Endothelial cell of umbilical vein (primary cell): ENCODE results near the gene GAPDH. TPM values are rescaled to one million over a fixed set of nuclear protein-coding genes. Genes with fewer than 3 reads are reported as not detected.

Experiments
- BruUV-seq: library from RNA; stranded (reverse); fragments of 400-500 nt; replicated peaks from 2 replicates; lab custom pipeline; 2021; lab: Mats Ljungman, UMichigan
- CTCF ChIA-PET: fragments of 300-600, 350-600 bp; sonication (Branson Sonifier 250); formaldehyde crosslinking; loops from one replicate; lab custom pipeline; 2021; ENCODE audit warnings: antibody characterized with exemption, inconsistent platforms; lab: Charles Lee
- POLR2A ChIA-PET: fragments of 300-600, 350-600 bp; sonication (Branson Sonifier 250); formaldehyde crosslinking; loops from one replicate; lab custom pipeline; 2021; ENCODE audit warnings: antibody characterized with exemption, inconsistent platforms; lab: Charles Lee
- DNase-seq: peaks from one replicate; pipeline ENCODE4 v3.0.0-alpha.2; 2011; ENCODE audit warnings: low read depth, low spot score
- FAIRE-seq: peaks from 2 replicates; lab custom pipeline; 2011; peaks lifted over from hg19 to GRCh38; lab: Jason Lieb, UNC
- H2AFZ ChIP-seq: 2 replicates; pipeline ENCODE4 v1.6.0; 2012; ENCODE audit warnings: low read depth, low read length, control low read depth, inconsistent platforms
- H3K27ac ChIP-seq: 2 replicates; pipeline ENCODE4 v1.5.1; 2011; ENCODE audit warnings: low read depth, mild to moderate bottlenecking, control low read depth, low read length, moderate library complexity; ENCODE audit not compliant: insufficient read depth
- H3K27me3 ChIP-seq, 2 experiments: 2 replicates each; pipeline versions ENCODE4 v1.6.0 to v1.6.1; 2011; ENCODE audit warnings: low read length in 2 of 2, mixed read lengths in 1 of 2; ENCODE audit not compliant: control insufficient read depth in 2 of 2, insufficient read depth in 2 of 2
- H3K36me3 ChIP-seq, 2 experiments: 2 replicates in 1 of 2; 3 replicates in 1 of 2; pipeline ENCODE4 v1.5.1; 2011; ENCODE audit warnings: low read length in 2 of 2, mild to moderate bottlenecking in 1 of 2, moderate library complexity in 1 of 2; ENCODE audit not compliant: control insufficient read depth in 2 of 2, insufficient read depth in 2 of 2; ENCODE audit errors: extremely low read depth in 1 of 2
- H3K4me1 ChIP-seq: 3 replicates; pipeline ENCODE4 v1.5.1; 2011; ENCODE audit warnings: mild to moderate bottlenecking, low read length; ENCODE audit not compliant: control insufficient read depth, insufficient read depth; ENCODE audit errors: extremely low read depth
- H3K4me2 ChIP-seq: 2 replicates; pipeline ENCODE4 v1.6.1; 2011; ENCODE audit warnings: low read length, control low read depth, mixed read lengths; ENCODE audit not compliant: insufficient read depth
- H3K4me3 ChIP-seq, 3 experiments: fragments of 200-600 bp in 1 of 3; sonication (generic), shearing (Covaris generic) in 1 of 3; replicated peaks in 1 of 3; 2 replicates each; pipeline ENCODE4 v1.5.1; 2011 to 2016; ENCODE audit warnings: control low read depth in 3 of 3, low read length in 3 of 3, mild to moderate bottlenecking in 2 of 3, inconsistent platforms in 1 of 3, low read depth in 1 of 3, moderate library complexity in 1 of 3; ENCODE audit not compliant: insufficient read depth in 1 of 3
- H3K79me2 ChIP-seq: 2 replicates; pipeline ENCODE4 v1.6.0; 2012; ENCODE audit warnings: low read length, inconsistent platforms; ENCODE audit not compliant: control insufficient read depth, insufficient read depth
- H3K9ac ChIP-seq: replicated peaks from 2 replicates; pipeline ENCODE3; 2011; ENCODE audit warnings: low read length, control low read depth; ENCODE audit not compliant: insufficient read depth; ENCODE audit errors: extremely low read depth
- H3K9me1 ChIP-seq: replicated peaks from 3 replicates; pipeline ENCODE4 v1.6.0; 2011; ENCODE audit warnings: mild to moderate bottlenecking, low read length; ENCODE audit not compliant: control insufficient read depth, insufficient read depth; ENCODE audit errors: extremely low read depth
- H3K9me3 ChIP-seq: replicated peaks from 2 replicates; pipeline ENCODE4 v1.5.1; 2012; ENCODE audit warnings: low read length, inconsistent platforms; ENCODE audit not compliant: control insufficient read depth, insufficient read depth
- H4K20me1 ChIP-seq: replicated peaks from 2 replicates; pipeline ENCODE3; 2011; ENCODE audit warnings: mild to moderate bottlenecking, low read length; ENCODE audit not compliant: control insufficient read depth, insufficient read depth; ENCODE audit errors: extremely low read depth
- EZH2 ChIP-seq: IDR thresholded peaks from 2 replicates; pipeline ENCODE4 v1.6.1; 2012; ENCODE audit warnings: borderline replicate concordance, low read depth, mild to moderate bottlenecking, moderate library complexity, low read length, inconsistent platforms; ENCODE audit not compliant: severe bottlenecking
- FOS ChIP-seq: IDR thresholded peaks from 2 replicates; pipeline ENCODE4 v1.6.1; 2011; ENCODE audit warnings: mild to moderate bottlenecking, low read length, moderate library complexity, borderline replicate concordance; ENCODE audit not compliant: insufficient read depth
- GATA2 ChIP-seq: IDR thresholded peaks from 2 replicates; pipeline ENCODE4 v1.7.0; 2011; ENCODE audit warnings: low read depth, mild to moderate bottlenecking, moderate library complexity, mixed read lengths, low read length; ENCODE audit not compliant: insufficient read length, insufficient read depth
- JUN ChIP-seq: IDR thresholded peaks from 2 replicates; pipeline ENCODE4 v1.6.1; 2011; ENCODE audit warnings: borderline replicate concordance, low read depth; ENCODE audit not compliant: insufficient read length, insufficient read depth
- MAX ChIP-seq: IDR thresholded peaks from 2 replicates; pipeline ENCODE4 v1.6.1; 2011; ENCODE audit not compliant: insufficient read depth, insufficient read length
- MYC ChIP-seq: IDR thresholded peaks from one replicate; pipeline ENCODE4 v1.6.1; 2011; ENCODE audit warnings: mild to moderate bottlenecking, low read depth, low read length
- POLR2A ChIP-seq: IDR thresholded peaks from 2 replicates; pipeline ENCODE4 v1.6.1; 2012; ENCODE audit warnings: low read depth, mild to moderate bottlenecking, control low read depth, low read length
- POLR2AphosphoS5 ChIP-seq: IDR thresholded peaks from 2 replicates; pipeline ENCODE4 v1.6.1; 2012; ENCODE audit warnings: low read depth, mild to moderate bottlenecking, control low read depth, low read length, moderate library complexity; ENCODE audit not compliant: insufficient read depth
- dilution Hi-C: fragments of 300-500 bp; cut with MboI; formaldehyde crosslinking; loops from one replicate; pipeline ENCODE4 v1.15.0; 2019; ENCODE audit warnings: low sequenced_read_pairs; ENCODE audit not compliant: extremely low pct_ligation_motif_present
- intact Hi-C: fragments of 100-400 bp; cut with micrococcal nuclease; formaldehyde crosslinking; loops from one replicate; pipeline ENCODE4 v1.10.0; 2022
- polyA plus RNA-seq, 4 experiments: library from polyadenylated mRNA; depleted of rRNA in 3 of 4; stranded (reverse) in 3 of 4; unstranded in 1 of 4; fragments of >200 nt; gene quantifications; 2 replicates each; pipeline versions ENCODE4 v1.2.1 to v1.2.3, GENCODE V29; 2011 to 2012; ENCODE audit warnings: missing spikeins in 1 of 4
- total RNA-seq: library from RNA; stranded (reverse); gene quantifications from 2 replicates; pipeline ENCODE4 v1.2.3, GENCODE V29; 2021
- TF ChIP-seq, protein P1 (sequence below), 2 donors: IDR thresholded peaks; 1 replicate in 1 of 2; 2 replicates in 1 of 2; pipeline ENCODE4 v1.5.1; 2011; ENCODE audit warnings: low read length in 2 of 2, mild to moderate bottlenecking in 2 of 2, moderate library complexity in 2 of 2, control low read depth in 1 of 2, inconsistent platforms in 1 of 2, low read depth in 1 of 2; ENCODE audit not compliant: insufficient read depth in 1 of 2; ENCODE audit errors: extremely low read depth in 1 of 2

GAPDH gene
- total and polyA plus RNA-seq, 2 donors (not counting 3 experiments of a cell fraction or from before 2014, with no cell fraction given): 4,648 to 8,748 TPM

- no peak for FAIRE-seq
- intact Hi-C loops: no loop called here
- Histone ChIP-seq H3K9me3 (no peaks in the 10 kb centered on the region), H3K27ac (no peak overlapping the region), H3K4me2 (no peak overlapping the region), H2AFZ (no peak overlapping the region), H3K27me3 (no peaks in the 10 kb centered on the region), H3K36me3 (peaks cover 6 to 7% of the 10 kb centered on the region in 2 experiments), H3K4me1 (peaks cover 2% of the 10 kb centered on the region), H3K4me3 (no peak overlapping the region), H3K9ac (no peak overlapping the region), H4K20me1 (no peaks in the 10 kb centered on the region), H3K9me1 (no peaks in the 10 kb centered on the region), H3K79me2 (peaks cover 32% of the 10 kb centered on the region)
- CTCF ChIA-PET: interaction anchor here (0.9 to 1.2 kb wide), 2 partner anchors 15 to 30 kb away, joined by 3 to 5 read pairs; partner anchors contain the start of gene MRPL51
- DNase-seq: no peak
- TSS peak; percentile 25 for BruUV-seq
- TF ChIP-seq, protein P1, sequence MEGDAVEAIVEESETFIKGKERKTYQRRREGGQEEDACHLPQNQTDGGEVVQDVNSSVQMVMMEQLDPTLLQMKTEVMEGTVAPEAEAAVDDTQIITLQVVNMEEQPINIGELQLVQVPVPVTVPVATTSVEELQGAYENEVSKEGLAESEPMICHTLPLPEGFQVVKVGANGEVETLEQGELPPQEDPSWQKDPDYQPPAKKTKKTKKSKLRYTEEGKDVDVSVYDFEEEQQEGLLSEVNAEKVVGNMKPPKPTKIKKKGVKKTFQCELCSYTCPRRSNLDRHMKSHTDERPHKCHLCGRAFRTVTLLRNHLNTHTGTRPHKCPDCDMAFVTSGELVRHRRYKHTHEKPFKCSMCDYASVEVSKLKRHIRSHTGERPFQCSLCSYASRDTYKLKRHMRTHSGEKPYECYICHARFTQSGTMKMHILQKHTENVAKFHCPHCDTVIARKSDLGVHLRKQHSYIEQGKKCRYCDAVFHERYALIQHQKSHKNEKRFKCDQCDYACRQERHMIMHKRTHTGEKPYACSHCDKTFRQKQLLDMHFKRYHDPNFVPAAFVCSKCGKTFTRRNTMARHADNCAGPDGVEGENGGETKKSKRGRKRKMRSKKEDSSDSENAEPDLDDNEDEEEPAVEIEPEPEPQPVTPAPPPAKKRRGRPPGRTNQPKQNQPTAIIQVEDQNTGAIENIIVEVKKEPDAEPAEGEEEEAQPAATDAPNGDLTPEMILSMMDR (IDR thresholded peaks at IDR 0.05; ENCODE audit: extremely low read depth in 1 of 2, insufficient read depth in 1 of 2, low read depth in 1 of 2, low read length in 2 of 2): no peak
- TF ChIP-seq POLR2A (no peak), POLR2AphosphoS5 (no peak), FOS (no peak), MAX (no peak), GATA2 (no peak), MYC (no peak), JUN (no peak), EZH2 (no peak)
- dilution Hi-C loops: no loop called here
- POLR2A ChIA-PET: interaction anchor here (0.9 kb wide), 1 partner anchor 15 kb away, joined by 3 read pairs; the partner anchor contains the start of gene MRPL51
These were observed 26.2 kb upstream of the GAPDH start for GRCh38 chr12:6508087-6508486.
